Renal pelvis (tissue), 12 donors: Measurements from ENCODE around the gene C14orf119. TPM values are rescaled to one million over a fixed set of nuclear protein-coding genes. Genes with fewer than 3 reads are reported as not detected.
A peak's percentile ranks its signal among the peaks of the same experiment; 100 is the strongest.

Experiments
- DNase-seq: peaks from one replicate; pipeline ENCODE4 v3.0.0-alpha.2; 2013
- long read RNA-seq, 16 experiments: transcript quantifications; one replicate each; lab custom pipeline, GENCODE V29; 2026
- polyA plus RNA-seq, 3 donors: library from polyadenylated mRNA; unstranded; fragments of 120-200 nt; gene quantifications; one replicate each; pipeline ENCODE4 v1.2.1, GENCODE V29; 2013; ENCODE audit not compliant: insufficient read length in 3 of 3

The C14orf119 gene, protein sequence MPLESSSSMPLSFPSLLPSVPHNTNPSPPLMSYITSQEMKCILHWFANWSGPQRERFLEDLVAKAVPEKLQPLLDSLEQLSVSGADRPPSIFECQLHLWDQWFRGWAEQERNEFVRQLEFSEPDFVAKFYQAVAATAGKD
- polyA plus RNA-seq: 10 to 100 TPM; 72.3 to 84.5 (median 79.3) TPM
- long read RNA-seq, donor 1, transcript C14orf119-201 (2 exons, 3,660 nt): major isoform, 59 of 60 reads
- long read RNA-seq, donor 1, partial matches to known transcripts: 0 of 60 reads
- long read RNA-seq, donor 1, other reads (novel, unspliced or antisense): 0 of 60 reads
- long read RNA-seq, donor 2, transcript C14orf119-201 (2 exons, 3,660 nt): major isoform, 67 of 130 reads
- long read RNA-seq, donor 2, partial matches to known transcripts: 51 of 130 reads
- long read RNA-seq, donor 2, other reads (novel, unspliced or antisense): 12 of 130 reads
- long read RNA-seq, donor 3, transcript C14orf119-201 (2 exons, 3,660 nt): major isoform, 43 of 43 reads
- long read RNA-seq, donor 3, partial matches to known transcripts: 0 of 43 reads
- long read RNA-seq, donor 3, other reads (novel, unspliced or antisense): 0 of 43 reads
- long read RNA-seq, donor 4, transcript C14orf119-201 (2 exons, 3,660 nt): major isoform, 68 of 69 reads
- long read RNA-seq, donor 4, partial matches to known transcripts: 0 of 69 reads
- long read RNA-seq, donor 4, other reads (novel, unspliced or antisense): 0 of 69 reads
- long read RNA-seq, donor 5, transcript C14orf119-201 (2 exons, 3,660 nt): major isoform, 29 of 29 reads
- long read RNA-seq, donor 5, partial matches to known transcripts: 0 of 29 reads
- long read RNA-seq, donor 5, other reads (novel, unspliced or antisense): 0 of 29 reads
- long read RNA-seq, donor 6, transcript C14orf119-201 (2 exons, 3,660 nt): major isoform, 51 of 51 reads
- long read RNA-seq, donor 6, partial matches to known transcripts: 0 of 51 reads
- long read RNA-seq, donor 6, other reads (novel, unspliced or antisense): 0 of 51 reads
- long read RNA-seq, donor 7, transcript C14orf119-201 (2 exons, 3,660 nt): major isoform, 53 of 53 reads
- long read RNA-seq, donor 7, partial matches to known transcripts: 0 of 53 reads
- long read RNA-seq, donor 7, other reads (novel, unspliced or antisense): 0 of 53 reads
- long read RNA-seq, donor 8, transcript C14orf119-201 (2 exons, 3,660 nt): major isoform, 30 of 30 reads
- long read RNA-seq, donor 8, partial matches to known transcripts: 0 of 30 reads
- long read RNA-seq, donor 8, other reads (novel, unspliced or antisense): 0 of 30 reads
- long read RNA-seq, donor 9, transcript C14orf119-201 (2 exons, 3,660 nt): major isoform, 70 of 71 reads
- long read RNA-seq, donor 9, partial matches to known transcripts: 0 of 71 reads
- long read RNA-seq, donor 9, other reads (novel, unspliced or antisense): 0 of 71 reads
- long read RNA-seq, donor 10, transcript C14orf119-201 (2 exons, 3,660 nt): major isoform, 44 of 44 reads
- long read RNA-seq, donor 10, partial matches to known transcripts: 0 of 44 reads
- long read RNA-seq, donor 10, other reads (novel, unspliced or antisense): 0 of 44 reads
- long read RNA-seq, donor 11, transcript C14orf119-201 (2 exons, 3,660 nt): major isoform, 32 of 46 reads
- long read RNA-seq, donor 11, partial matches to known transcripts: 14 of 46 reads
- long read RNA-seq, donor 11, other reads (novel, unspliced or antisense): 0 of 46 reads
- long read RNA-seq, donor 12, transcript C14orf119-201 (2 exons, 3,660 nt): major isoform, 77 of 77 reads
- long read RNA-seq, donor 12, partial matches to known transcripts: 0 of 77 reads
- long read RNA-seq, donor 12, other reads (novel, unspliced or antisense): 0 of 77 reads
- long read RNA-seq, donor 13, transcript C14orf119-201 (2 exons, 3,660 nt): major isoform, 26 of 27 reads
- long read RNA-seq, donor 13, partial matches to known transcripts: 0 of 27 reads
- long read RNA-seq, donor 13, other reads (novel, unspliced or antisense): 0 of 27 reads
- long read RNA-seq, donor 14: 0 reads
- long read RNA-seq, donor 15: 0 reads
- long read RNA-seq, donor 16, transcript C14orf119-201 (2 exons, 3,660 nt): major isoform, 66 of 66 reads
- long read RNA-seq, donor 16, partial matches to known transcripts: 0 of 66 reads
- long read RNA-seq, donor 16, other reads (novel, unspliced or antisense): 0 of 66 reads

DNA sequence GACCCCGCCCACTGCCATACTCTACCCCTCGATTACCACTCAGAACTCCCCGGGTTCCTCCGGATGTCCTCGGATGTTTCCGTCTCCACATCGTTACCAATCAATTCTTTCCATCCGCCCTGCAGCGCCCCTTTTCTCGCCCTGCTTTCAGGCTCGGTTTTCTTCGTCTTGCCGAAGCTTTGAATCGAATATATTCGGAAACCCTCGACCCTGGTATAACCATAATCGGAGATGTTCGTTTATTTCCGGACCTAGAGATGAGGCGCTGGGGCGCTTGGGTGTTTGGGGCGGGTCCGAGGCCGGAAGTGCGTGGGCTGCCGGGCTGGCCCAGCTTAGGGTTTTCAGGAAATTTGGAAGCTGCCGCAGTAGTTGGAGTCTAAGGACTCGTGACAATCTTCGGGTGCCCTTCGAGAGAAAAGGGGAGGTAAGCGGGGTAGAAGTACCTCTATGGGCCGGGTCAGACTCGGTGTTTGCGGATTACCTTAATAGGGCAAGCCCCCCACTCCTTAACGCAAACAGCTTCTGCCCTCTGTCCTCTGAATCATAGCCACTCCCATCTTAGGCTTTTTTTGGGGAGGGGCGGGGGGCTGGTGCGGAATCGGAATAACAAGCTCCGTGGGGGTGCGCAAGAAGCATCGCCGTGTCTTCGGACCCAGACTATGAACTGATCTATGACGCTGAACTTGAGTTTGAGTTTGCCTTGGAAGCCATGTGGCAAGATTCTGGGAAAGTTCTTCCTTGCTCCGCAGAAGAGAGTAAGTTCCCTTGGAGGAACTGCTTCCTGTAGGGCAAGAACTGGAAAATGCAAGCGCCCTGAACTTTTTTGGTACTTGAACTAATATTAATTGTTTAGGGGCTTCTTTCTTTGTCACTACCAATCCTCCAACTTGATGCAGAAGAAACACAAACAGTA is at the start of gene C14orf119:
C14orf119 (plus strand) TSS at position 310 of the 913 bp plus-strand sequence. CDS start 2,154 bp downstream, outside the sequence.
- DNase-seq: peak; percentile 100

- DNase-seq: no peak
Observed at GRCh38 chr14:23047034-23047634, 48.2 kb upstream of the C14orf119 start.

- DNase-seq: no peak
Observed at GRCh38 chr14:23047751-23048693, 47.3 kb upstream of the C14orf119 start.

- no peak for DNase-seq
Observed at GRCh38 chr14:23049011-23049410, 46.3 kb upstream of the C14orf119 start.

- DNase-seq: no peak
Observed at GRCh38 chr14:23051141-23052057, 43.9 kb upstream of the C14orf119 start.

- DNase-seq: no peak
Observed at GRCh38 chr14:23052182-23052623, 43.1 kb upstream of the C14orf119 start.

DNA sequence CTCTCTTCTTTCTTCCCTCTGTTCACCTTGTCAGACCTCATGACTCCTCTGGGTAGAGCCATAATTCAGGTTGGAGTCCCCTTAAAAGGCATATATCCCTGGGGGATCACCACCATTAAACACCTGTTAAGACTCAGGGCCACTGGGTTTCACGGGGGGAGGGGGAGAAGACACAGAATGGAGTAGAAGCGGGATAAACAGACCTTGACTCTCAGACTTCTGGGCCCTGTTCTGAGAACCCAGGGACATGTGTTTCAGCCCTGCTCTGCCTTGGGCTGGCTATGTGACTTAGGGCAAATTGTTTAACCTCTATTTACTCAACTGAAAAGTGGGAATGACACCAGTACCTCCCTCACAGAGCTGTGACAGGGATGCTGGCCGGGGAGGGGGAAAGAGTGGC is 42.6 kb upstream of the C14orf119 start:
- no peak for DNase-seq

GRCh38 chr14:23053426-23053825 is 41.9 kb upstream of the C14orf119 start:
- no peak for DNase-seq

DNA sequence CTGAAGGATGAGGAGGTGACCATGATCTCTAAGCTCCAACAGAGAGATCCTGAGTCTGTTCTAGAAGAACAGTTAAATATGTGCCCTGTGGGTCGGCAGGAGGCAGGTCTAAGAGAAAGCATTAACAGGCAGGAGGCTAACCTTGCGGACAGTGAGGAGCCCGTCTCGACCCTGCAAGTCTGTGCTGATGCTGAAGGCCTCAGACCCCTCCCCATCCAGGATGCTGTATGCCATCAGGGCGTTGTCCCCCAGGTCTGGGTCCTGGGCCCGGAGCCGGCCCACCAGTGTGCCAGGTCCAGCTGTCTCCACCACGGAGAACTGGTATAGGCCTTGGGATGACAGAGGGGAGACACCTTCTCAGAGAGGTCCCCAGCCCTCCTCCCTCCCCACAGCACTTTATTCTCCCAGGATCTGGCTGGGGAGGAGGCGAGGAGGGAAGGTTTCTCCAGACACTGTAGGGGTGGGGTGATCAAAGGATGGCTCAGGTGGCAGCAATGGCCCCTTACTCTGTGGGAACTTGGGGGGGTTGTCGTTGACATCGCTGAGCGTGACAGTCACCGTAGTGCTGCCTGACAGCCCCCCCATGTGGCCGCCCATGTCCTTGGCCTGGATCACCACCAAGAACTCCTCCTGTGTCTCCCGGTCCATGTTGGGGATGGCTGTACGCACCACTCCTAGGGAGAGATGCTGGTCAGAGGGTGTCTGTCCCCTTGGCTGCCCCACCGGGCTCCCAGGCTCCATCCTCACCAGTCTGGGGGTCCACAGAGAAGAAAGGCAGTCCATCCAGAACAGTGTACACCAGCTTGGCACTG is 41.1 kb upstream of the C14orf119 start:
- no peak for DNase-seq

DNA sequence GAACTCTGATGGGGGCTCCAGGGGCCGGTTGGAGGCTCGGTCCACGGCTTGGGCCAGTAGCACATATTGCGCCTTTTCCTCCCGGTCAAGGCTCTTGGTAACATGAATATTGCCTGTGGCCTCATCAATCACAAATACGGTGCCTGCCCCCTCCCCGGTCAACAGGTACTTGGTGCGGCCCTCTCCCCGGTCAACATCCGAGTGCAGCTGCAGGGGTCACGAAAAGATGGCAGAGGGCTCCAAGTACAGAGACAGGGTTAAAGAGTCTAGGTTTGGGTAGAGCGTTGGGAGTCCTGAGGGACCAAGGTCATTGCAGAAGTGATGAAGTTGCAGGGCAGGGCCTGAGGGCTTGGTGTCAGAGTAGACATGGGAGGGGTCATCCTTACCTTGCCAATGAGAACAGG is 40.2 kb upstream of the C14orf119 start:
- no peak for DNase-seq

- no peak for DNase-seq
Observed at GRCh38 chr14:23055621-23056144, 39.6 kb upstream of the C14orf119 start.

GRCh38 chr14:23056145-23056955 is 39.0 kb upstream of the C14orf119 start:
- DNase-seq: no peak

- peak; percentile 81 for DNase-seq
Observed at GRCh38 chr14:23056956-23057756, 38.1 kb upstream of the C14orf119 start, which contains the start of gene CDH24. CDH24 (minus strand) TSS chr14:23057520; CDS start chr14:23055733, 1,787 bp downstream.
